NCI-H2196 (cell line): ENCODE measurements around the gene CACNA2D3.

Experiments used
- DNase-seq: peaks from one replicate; lab custom pipeline; 2025; ENCODE audit not compliant: unreplicated experiment; lab: John Stamatoyannopoulos, UW

CACNA2D3 gene

GRCh38 chr3:54264050-54264449 is 141.7 kb downstream of the CACNA2D3 start:
- no peak for DNase-seq

GRCh38 chr3:54270816-54271526 is 148.6 kb downstream of the CACNA2D3 start:
- no peak for DNase-seq

GRCh38 chr3:54273791-54274190 is 151.4 kb downstream of the CACNA2D3 start:
- DNase-seq: no peak

- DNase-seq: no peak
Observed at GRCh38 chr3:54274607-54275006, 152.3 kb downstream of the CACNA2D3 start.

- no peak for DNase-seq
Observed at GRCh38 chr3:54279005-54279583, 156.7 kb downstream of the CACNA2D3 start.

- DNase-seq: no peak
Observed at GRCh38 chr3:54283470-54283869, 161.1 kb downstream of the CACNA2D3 start.

GRCh38 chr3:54294214-54294613 is 171.9 kb downstream of the CACNA2D3 start:
- no peak for DNase-seq

- DNase-seq: no peak
Observed at GRCh38 chr3:54296531-54296930, 174.2 kb downstream of the CACNA2D3 start.

GRCh38 chr3:54299169-54299935 is 177.0 kb downstream of the CACNA2D3 start:
- no peak for DNase-seq

- no peak for DNase-seq
Observed at GRCh38 chr3:54303517-54304375, 181.4 kb downstream of the CACNA2D3 start.

GRCh38 chr3:54304877-54305276 is 182.5 kb downstream of the CACNA2D3 start:
- no peak for DNase-seq

GRCh38 chr3:54305409-54306099 is 183.2 kb downstream of the CACNA2D3 start:
- no peak for DNase-seq

- no peak for DNase-seq
Observed at GRCh38 chr3:54307566-54308180, 185.3 kb downstream of the CACNA2D3 start.

GRCh38 chr3:54309601-54310000 is 187.2 kb downstream of the CACNA2D3 start:
- no peak for DNase-seq

GRCh38 chr3:54311211-54311747 is 188.9 kb downstream of the CACNA2D3 start:
- DNase-seq: no peak

GRCh38 chr3:54312156-54312899 is 190.0 kb downstream of the CACNA2D3 start:
- no peak for DNase-seq

- DNase-seq: no peak
Observed at GRCh38 chr3:54313418-54313817, 191.1 kb downstream of the CACNA2D3 start.

GRCh38 chr3:54321520-54321919 is 199.2 kb downstream of the CACNA2D3 start:
- no peak for DNase-seq

GRCh38 chr3:54322354-54322753 is 200.0 kb downstream of the CACNA2D3 start:
- DNase-seq: peak; percentile 35
